Central memory CD8-positive, alpha-beta T cell (primary cell): ENCODE data around the gene TP53I3.
"Not testable (repeated sequence)": the region's sequence is repeated elsewhere in the genome, so short reads cannot be mapped to it uniquely, and the experiment has no call there.

Experiments
- ATAC-seq: fragments of 150-1000 bp; cut with Tn5 transposase; replicated peaks from 2 replicates; pipeline ENCODE4 v1.10.0; 2022; ENCODE audit warnings: mild to moderate bottlenecking, moderate FRiP score, moderate number of reproducible peaks; ENCODE audit not compliant: poor library complexity, severe bottlenecking; ENCODE audit errors: extremely low read depth
- DNase-seq, 2 donors: peaks; one replicate each; pipeline ENCODE4 v3.0.0; 2021; ENCODE audit warnings: low spot score in 2 of 2
- H3K27ac Mint-ChIP-seq: one replicate; pipeline ENCODE4 v1.8.0; 2022; ENCODE audit warnings: low read depth, mild to moderate bottlenecking, moderate library complexity, mixed read lengths
- H3K27me3 Mint-ChIP-seq: one replicate; pipeline ENCODE4 v1.8.0; 2022; ENCODE audit warnings: mixed read lengths
- H3K36me3 Mint-ChIP-seq: one replicate; pipeline ENCODE4 v1.8.0; 2022; ENCODE audit warnings: mild to moderate bottlenecking, moderate library complexity, mixed read lengths; ENCODE audit not compliant: insufficient read depth
- H3K4me1 Mint-ChIP-seq: one replicate; pipeline ENCODE4 v1.8.0; 2022; ENCODE audit warnings: mixed read lengths
- H3K4me3 Mint-ChIP-seq: one replicate; pipeline ENCODE4 v1.8.0; 2022; ENCODE audit warnings: mild to moderate bottlenecking, moderate library complexity, mixed read lengths
- H3K9me3 Mint-ChIP-seq: one replicate; pipeline ENCODE4 v1.8.0; 2022; ENCODE audit warnings: mixed read lengths

Gene TP53I3

DNA sequence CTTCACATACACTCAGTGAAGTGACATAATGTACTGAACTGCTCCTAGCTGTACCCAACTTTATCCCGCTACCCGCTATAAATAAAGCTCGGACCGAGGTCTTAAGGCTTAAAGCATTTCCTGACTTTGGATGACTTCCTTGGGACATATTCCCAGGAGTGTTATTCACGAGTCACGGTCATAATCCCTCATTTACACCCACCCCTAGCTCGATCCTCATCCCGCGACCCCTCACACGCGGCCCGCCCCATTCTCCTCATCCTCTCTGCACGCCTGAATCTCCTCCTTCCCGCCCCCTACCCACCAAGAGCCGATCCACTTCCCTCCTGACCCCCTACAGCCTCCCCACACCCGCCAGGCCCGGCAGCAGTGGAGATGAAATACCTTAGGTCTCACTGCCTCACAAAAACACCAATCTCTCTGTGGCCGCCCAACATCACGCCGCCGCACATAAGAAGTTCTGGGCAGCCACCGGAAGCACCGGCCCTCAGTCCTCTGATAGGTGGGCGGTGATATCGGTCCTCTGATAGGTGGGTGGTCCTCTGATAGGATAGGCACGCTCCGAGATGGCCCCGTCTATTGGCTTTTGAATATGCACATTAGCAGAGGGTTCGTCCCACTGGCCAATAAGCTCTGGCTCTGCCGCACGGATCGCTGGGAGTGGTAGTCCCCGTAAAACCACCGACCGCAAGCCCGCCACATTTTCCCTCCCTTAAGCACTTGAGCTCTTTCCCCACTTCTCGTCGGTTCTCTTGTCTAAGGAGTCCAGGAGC, 37.5 kb downstream of the TP53I3 start, which contains the start of gene WDCP:
WDCP (minus strand) TSS at position 462 of the 773 bp plus-strand sequence. CDS start 7,897 bp downstream, outside the sequence.
- H3K36me3 Mint-ChIP-seq, result peaks cover 10% of the 10 kb centered on the region
- no peaks in the 10 kb centered on the region for H3K9me3 Mint-ChIP-seq
- H3K4me3 Mint-ChIP-seq, result peak within 1 kb of the TSS; percentile 95
- peak; percentile 79 to 86 for DNase-seq
- H3K4me1 Mint-ChIP-seq, result peaks cover 39% of the 10 kb centered on the region
- no peaks in the 10 kb centered on the region for H3K27me3 Mint-ChIP-seq
- ATAC-seq, result peak; percentile 100
- H3K27ac Mint-ChIP-seq, result peak within 1 kb of the TSS; percentile 92

DNA sequence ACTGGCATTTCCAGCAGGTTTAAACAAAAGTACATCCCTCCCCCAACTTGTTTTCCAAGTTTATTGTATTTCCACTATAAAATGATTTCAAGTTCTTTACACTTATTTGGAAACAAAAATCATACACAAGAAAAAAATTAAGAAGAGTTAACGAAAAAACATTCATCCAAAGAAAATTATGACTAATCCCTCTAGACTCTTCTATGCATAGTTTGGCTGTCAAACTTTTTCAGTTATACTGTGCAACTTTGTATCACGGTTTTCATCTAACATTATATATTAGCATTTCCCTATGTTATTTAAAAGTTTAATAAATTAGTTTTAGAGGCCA, 38.1 kb downstream of the TP53I3 start:
- DNase-seq, result no peak
- ATAC-seq, result no peak
- peak overlapping the region; percentile 92 for H3K27ac Mint-ChIP-seq
- no peaks in the 10 kb centered on the region for H3K9me3 Mint-ChIP-seq
- H3K4me1 Mint-ChIP-seq, result peaks cover 39% of the 10 kb centered on the region
- peaks cover 10% of the 10 kb centered on the region for H3K36me3 Mint-ChIP-seq
- H3K4me3 Mint-ChIP-seq, result peak overlapping the region; percentile 95
- no peaks in the 10 kb centered on the region for H3K27me3 Mint-ChIP-seq

DNA sequence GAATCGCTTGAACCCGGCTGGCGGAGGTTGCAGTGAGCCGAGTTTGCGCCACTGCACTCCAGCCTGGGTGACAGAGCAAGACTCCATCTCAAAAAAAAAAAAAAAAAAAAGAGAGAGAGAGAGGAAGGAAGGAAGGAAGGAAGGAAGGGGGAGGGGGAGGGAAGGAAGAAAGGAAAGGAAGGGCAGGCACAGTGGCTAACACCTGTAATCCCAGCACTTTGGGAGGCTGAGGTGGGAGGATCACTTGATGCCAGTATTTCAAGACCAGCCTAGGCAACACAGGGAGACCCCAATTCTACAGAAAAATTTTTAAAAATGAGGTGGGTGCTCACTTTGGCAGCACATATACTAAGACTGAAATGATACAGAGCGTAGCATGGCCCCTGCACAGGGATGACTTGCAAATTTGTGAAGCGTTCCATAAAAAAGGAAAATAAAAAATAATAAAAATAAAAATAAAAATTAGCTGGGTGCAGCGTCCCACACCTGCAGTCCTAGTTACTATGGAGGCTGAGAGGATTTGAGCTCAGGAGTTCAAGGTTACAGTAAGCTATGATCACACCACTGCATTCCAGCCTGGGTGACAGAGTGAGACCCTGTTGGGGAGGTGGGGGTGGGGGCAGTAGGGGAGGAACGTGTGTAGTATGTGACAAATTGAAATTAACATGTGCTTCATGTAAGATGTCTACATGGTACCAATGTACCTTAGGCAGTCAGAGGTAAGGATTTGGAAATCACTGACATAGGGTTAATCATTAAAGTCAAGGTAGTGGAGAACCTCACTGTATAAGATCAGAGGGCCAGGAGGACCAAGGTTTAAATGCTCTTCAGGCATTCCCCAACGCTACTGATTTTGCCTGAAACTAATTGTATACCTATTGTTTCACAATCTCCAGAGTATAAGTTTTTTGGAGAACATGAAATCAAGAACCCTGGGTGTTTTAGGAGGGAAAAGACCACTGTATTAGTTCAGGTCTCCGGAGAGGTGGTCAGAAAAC, 38.8 kb downstream of the TP53I3 start:
- no peak for ATAC-seq
- peak overlapping the region; percentile 95 for H3K4me3 Mint-ChIP-seq
- no peaks in the 10 kb centered on the region for H3K27me3 Mint-ChIP-seq
- no peaks in the 10 kb centered on the region for H3K9me3 Mint-ChIP-seq
- H3K4me1 Mint-ChIP-seq, result peaks cover 39% of the 10 kb centered on the region
- no peak for DNase-seq
- no peak overlapping the region for H3K27ac Mint-ChIP-seq
- peaks cover 10% of the 10 kb centered on the region for H3K36me3 Mint-ChIP-seq

DNA sequence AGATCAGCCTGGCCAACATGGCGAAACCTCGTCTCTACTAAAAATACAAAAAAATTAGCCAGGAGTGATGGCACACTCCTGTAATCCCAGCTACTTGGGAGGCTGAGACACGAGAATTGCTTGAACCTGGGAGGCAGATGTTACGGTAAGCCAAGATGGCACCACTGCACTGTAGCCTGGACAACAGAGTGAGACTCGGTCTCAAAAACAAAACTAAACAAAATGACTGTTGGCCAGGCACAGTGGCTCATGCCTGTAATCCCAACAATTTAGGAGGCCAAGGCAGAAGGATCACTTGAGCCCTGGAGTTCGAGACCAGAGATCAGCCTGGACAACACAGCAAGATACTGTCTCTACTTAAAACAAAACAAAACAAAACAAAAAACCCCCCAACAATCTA, 41.5 kb downstream of the TP53I3 start:
- H3K27me3 Mint-ChIP-seq, H3K27ac Mint-ChIP-seq, ATAC-seq, H3K9me3 Mint-ChIP-seq, DNase-seq, H3K4me3 Mint-ChIP-seq: not testable (repeated sequence)
- H3K4me1 Mint-ChIP-seq, result peaks cover 33% of the 10 kb centered on the region
- peaks cover 17% of the 10 kb centered on the region for H3K36me3 Mint-ChIP-seq

DNA sequence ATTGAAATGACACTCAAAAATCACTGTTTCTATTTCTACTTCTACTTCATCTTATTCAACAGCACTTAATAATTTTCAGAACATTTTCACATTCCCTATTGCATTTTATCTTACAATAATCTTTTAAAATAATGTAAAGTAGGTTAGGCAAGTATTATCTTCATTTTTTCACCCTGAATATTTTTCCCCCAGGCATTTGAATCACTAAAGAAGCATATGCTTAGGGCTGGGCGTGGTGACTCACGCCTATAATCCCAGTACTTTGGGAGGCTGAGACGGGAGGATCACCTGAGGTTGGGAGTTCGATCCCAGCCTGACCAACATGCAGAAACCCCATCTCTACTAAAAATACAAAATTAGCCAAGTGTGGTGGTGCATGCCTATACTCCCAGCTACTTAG, 44.1 kb downstream of the TP53I3 start:
- Mint-ChIP-seq H3K27ac (no peak overlapping the region), H3K27me3 (no peaks in the 10 kb centered on the region), H3K9me3 (no peaks in the 10 kb centered on the region), H3K36me3 (peaks cover 15% of the 10 kb centered on the region), H3K4me1 (peaks cover 20% of the 10 kb centered on the region), H3K4me3 (no peak overlapping the region)
- ATAC-seq (no peak), DNase-seq (no peak)

DNA sequence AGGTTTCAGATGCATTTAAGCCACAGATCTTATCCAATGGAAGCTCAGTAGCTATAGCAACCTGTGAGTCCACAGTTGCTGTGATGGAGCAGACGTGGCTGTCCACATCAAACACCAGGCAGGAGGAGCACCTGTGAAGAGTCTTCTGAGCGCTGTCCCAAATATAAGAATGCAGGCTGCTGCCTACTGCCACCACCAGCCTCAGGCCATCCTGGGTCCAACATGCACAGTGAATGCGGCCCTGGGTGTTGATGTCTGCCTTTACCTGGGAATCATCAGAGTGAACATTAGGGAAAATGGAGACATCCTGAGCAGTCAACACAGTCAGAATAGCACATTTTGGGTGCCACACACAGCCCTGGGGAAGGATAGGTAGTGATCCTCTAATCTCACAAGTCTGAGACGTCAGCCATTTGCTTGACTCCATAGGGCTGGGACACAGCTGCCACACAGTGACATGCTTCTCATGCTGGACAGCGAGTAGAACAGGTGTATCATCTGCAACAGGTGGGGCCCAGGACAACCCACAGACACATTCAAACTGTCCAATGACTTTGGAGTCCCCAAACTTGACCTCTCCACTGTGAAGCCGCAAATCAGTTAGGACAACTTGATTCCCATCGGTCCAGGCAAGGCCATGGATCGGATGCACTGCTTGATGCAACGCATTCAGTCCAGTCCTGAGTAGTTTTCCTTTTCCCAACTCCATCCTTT, 45.7 kb downstream of the TP53I3 start:
- DNase-seq (no peak), ATAC-seq (no peak)
- Mint-ChIP-seq H3K4me3 (no peak overlapping the region), H3K27me3 (no peaks in the 10 kb centered on the region), H3K27ac (no peak overlapping the region), H3K4me1 (peaks cover 19% of the 10 kb centered on the region), H3K9me3 (no peaks in the 10 kb centered on the region), H3K36me3 (peaks cover 15% of the 10 kb centered on the region)
